Activated CD4-positive, CD25-positive, alpha-beta regulatory T cell treated with anti-CD3 and anti-CD28 coated beads, Interleukin-2, amount 50 U/mL, for 16 hours (primary cell): ENCODE results near the gene IQCF2.
"Not testable (repeated sequence)": the region's sequence is repeated elsewhere in the genome, so short reads cannot be mapped to it uniquely, and the experiment has no call there.

ENCODE experiments used
- DNase-seq: peaks from one replicate; pipeline ENCODE4 v3.0.0-alpha.2; 2020; ENCODE audit warnings: low read depth, low spot score

The IQCF2 gene

GRCh38 chr3:51876186-51876585, 14.8 kb downstream of the IQCF2 start:
- no peak for DNase-seq

- DNase-seq, result no peak
Observed at GRCh38 chr3:51879937-51880336, 18.5 kb downstream of the IQCF2 start.

GRCh38 chr3:51886447-51886846, 25.0 kb downstream of the IQCF2 start:
- DNase-seq, result no peak

DNA sequence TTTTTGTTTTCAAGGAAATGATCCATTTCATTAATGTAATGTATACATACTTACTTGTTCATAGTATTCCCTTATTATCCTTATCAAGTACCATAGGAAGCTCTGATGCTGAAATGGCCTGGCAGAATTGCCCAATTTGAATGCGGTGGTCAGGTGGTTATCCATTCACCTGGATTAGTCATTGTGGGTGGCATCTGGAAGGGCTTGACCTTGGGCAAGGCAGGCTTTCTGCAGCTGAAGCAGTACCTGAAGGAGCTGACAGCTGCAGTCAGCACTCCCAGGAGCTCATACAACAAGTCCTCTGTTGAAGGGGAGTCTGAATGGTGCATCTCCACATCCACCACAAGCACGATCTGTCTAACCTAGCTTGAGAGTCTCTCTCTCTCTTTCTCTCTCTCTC, 26.2 kb downstream of the IQCF2 start:
- no peak for DNase-seq

DNA sequence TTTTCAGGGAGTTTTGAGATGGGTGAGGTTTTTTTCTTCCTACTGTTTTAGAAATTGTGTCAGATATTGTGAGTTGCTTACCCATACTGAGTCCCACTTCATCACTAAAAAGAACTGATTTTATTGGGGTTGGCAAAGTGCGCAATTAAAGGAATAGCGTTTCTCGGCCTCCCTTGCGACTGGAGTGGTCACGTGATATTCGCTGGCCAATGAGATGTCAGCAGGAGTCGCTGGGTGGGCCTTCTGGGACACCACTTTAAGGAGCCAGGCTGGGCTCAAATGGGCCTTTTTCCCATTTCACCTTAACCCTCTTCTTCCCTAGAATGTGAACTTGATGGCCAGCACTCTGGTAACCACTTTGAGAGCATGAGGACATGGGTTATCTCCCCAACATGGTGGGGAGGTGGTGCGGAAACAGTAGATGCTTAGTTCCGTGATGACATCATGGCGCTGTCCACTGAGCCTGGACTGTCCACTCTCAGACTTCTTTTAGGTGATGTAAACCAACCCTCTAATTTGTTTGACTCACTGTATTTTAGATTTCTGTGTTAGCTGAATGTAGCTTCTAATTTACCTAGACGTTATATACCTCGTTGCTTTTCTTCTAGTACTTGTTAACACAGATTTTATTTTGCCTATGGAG, 27.2 kb downstream of the IQCF2 start:
- no peak for DNase-seq

GRCh38 chr3:51891242-51892039, 30.0 kb downstream of the IQCF2 start:
- DNase-seq, result no peak

GRCh38 chr3:51894391-51894790, 33.0 kb downstream of the IQCF2 start:
- no peak for DNase-seq

DNA sequence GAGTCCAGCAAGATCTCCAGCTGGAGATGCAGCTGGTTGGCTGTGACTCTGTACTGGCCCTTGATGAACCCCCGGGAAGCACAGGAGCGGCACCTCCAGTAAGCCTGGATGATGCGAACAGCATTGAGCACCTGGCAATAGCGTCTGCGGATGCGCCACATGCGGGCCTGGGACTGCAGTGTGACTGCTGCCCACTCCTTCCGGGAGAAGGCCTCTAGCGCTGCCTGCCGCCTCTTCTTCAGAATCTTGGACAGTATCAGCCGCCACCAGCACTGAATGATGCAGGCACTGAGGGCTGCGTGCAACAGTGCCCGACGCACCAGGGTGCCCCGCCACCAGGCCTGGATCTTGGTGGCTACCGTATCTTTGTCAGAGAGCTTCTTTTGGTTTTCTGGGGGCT, 33.5 kb downstream of the IQCF2 start:
- DNase-seq, result no peak

- no peak for DNase-seq
Observed at GRCh38 chr3:51896607-51897305, 35.3 kb downstream of the IQCF2 start.

DNA sequence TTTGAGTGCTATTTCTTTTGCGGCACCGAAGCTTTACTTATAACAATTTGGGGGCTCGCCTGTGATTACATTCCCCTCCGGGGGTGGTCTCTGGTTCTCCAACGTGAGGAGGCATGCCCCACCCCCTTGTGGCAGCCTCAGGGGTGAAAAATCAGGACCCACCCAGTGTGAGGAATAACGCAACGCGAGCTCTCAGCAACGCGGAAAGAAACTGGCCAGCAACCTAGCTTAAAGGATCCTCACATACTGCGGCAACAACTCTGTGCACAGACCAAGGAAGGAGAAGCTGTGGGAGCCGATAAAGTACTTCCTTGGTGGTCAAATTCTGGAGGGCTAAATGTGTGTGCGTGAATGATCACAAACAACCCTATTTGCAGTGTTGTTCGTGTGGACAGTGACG, 36.0 kb downstream of the IQCF2 start:
- no peak for DNase-seq

- DNase-seq, result not testable (repeated sequence)
Observed at GRCh38 chr3:51900043-51900442, 38.6 kb downstream of the IQCF2 start.

DNA sequence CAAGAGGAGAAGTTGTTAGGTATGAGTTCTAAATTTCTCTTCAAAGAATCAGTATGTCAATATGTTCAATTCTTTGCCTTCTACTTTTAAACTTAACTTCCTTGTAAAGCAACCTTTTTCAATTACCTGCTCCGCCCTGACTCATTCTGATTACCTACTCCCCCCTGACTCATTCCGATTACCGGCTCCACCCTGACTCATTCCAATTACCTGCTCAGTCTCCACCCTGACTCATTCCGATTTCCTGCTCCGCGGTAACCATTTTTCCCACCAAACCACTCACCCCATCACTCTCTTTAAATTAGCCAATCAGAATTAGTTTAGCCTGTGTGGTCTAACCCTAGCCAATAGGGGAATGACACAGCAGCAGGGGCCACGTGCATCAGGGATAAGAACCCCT, 40.9 kb downstream of the IQCF2 start:
- not testable (repeated sequence) for DNase-seq

GRCh38 chr3:51904034-51904823, 42.8 kb downstream of the IQCF2 start:
- DNase-seq, result no peak

DNA sequence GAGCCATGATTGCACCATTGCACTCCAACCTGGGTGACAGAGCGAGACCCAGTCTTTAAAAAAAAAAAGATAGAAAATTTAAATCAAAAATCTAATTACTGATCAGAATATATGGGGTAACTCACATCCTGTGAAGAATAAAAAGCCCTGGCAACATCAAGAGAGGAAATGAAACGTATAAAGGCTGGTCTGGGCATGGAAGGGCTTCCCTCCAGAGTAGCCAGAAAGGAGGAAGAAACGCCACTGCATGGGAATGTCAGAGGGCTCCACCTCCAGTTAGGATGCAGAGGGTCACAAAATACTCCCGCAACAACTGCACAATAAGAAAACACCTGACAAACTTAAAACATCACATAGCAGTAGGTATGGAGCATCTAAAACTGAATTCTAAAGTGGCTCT, 46.6 kb downstream of the IQCF2 start:
- no peak for DNase-seq
